Activated T-cell treated with anti-CD3 and anti-CD28 coated beads for 24 hours (primary cell): Measurements from ENCODE around the gene NLRP1.

Experiments
- DNase-seq: peaks from one replicate; pipeline ENCODE4 v3.0.0-alpha.2; 2020; ENCODE audit warnings: low read depth

NLRP1 gene

GRCh38 chr17:5473906-5474305, 110.4 kb downstream of the NLRP1 start:
- DNase-seq, result no peak

- no peak for DNase-seq
Observed at GRCh38 chr17:5472511-5472910, 111.8 kb downstream of the NLRP1 start.

GRCh38 chr17:5468075-5468473, 116.2 kb downstream of the NLRP1 start:
- no peak for DNase-seq

- DNase-seq, result no peak
Observed at GRCh38 chr17:5467416-5467815, 116.9 kb downstream of the NLRP1 start.

GRCh38 chr17:5466295-5466694, 118.0 kb downstream of the NLRP1 start:
- no peak for DNase-seq

- no peak for DNase-seq
Observed at GRCh38 chr17:5464717-5465507, 119.4 kb downstream of the NLRP1 start.
